AG09309 (cell line): ENCODE data around the gene PWWP3B.
"Not testable (repeated sequence)": the region's sequence is repeated elsewhere in the genome, so short reads cannot be mapped to it uniquely, and the experiment has no call there.

ENCODE experiments used
- DNase-seq: peaks from one replicate; pipeline ENCODE4 v3.0.0-alpha.2; 2010; ENCODE audit warnings: low read depth
- H3K4me3 ChIP-seq: 2 replicates; pipeline ENCODE4 v1.5.1; 2011; ENCODE audit warnings: mild to moderate bottlenecking, low read depth, low read length, moderate library complexity; ENCODE audit not compliant: control insufficient read depth
- TF ChIP-seq, protein P1 (sequence below): IDR thresholded peaks from 2 replicates; pipeline ENCODE4 v1.5.1; 2011; ENCODE audit warnings: mild to moderate bottlenecking, low read depth, low read length, inconsistent platforms; ENCODE audit not compliant: insufficient read depth, control insufficient read depth; ENCODE audit errors: missing control alignments

PWWP3B gene

DNA sequence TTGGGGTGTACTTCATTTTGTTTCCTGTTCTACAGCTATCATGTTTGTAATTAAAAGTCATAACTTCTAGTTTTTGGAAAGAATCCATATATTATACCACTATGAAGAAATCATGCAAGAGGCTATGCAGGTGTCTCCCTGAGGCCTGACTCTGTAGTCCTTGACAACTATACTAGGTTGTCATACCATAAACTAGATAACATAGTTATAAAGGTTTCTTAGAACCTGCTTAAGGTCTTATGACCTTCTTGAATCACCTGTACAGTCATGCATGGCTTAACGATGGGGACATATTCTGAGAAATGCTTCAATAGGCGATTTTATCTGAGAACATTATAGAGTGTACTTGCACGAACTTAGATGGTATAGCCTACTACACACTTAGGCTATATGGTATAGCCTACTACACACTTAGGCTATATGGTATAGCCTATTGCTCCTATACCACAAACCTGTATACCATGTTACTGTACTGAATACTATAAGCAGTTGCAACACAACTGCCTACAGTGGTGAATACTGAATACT, 3.3 kb downstream of the PWWP3B start:
- TF ChIP-seq, protein P1, sequence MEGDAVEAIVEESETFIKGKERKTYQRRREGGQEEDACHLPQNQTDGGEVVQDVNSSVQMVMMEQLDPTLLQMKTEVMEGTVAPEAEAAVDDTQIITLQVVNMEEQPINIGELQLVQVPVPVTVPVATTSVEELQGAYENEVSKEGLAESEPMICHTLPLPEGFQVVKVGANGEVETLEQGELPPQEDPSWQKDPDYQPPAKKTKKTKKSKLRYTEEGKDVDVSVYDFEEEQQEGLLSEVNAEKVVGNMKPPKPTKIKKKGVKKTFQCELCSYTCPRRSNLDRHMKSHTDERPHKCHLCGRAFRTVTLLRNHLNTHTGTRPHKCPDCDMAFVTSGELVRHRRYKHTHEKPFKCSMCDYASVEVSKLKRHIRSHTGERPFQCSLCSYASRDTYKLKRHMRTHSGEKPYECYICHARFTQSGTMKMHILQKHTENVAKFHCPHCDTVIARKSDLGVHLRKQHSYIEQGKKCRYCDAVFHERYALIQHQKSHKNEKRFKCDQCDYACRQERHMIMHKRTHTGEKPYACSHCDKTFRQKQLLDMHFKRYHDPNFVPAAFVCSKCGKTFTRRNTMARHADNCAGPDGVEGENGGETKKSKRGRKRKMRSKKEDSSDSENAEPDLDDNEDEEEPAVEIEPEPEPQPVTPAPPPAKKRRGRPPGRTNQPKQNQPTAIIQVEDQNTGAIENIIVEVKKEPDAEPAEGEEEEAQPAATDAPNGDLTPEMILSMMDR: no peak
- DNase-seq: no peak
- H3K4me3 ChIP-seq: no peak overlapping the region

DNA sequence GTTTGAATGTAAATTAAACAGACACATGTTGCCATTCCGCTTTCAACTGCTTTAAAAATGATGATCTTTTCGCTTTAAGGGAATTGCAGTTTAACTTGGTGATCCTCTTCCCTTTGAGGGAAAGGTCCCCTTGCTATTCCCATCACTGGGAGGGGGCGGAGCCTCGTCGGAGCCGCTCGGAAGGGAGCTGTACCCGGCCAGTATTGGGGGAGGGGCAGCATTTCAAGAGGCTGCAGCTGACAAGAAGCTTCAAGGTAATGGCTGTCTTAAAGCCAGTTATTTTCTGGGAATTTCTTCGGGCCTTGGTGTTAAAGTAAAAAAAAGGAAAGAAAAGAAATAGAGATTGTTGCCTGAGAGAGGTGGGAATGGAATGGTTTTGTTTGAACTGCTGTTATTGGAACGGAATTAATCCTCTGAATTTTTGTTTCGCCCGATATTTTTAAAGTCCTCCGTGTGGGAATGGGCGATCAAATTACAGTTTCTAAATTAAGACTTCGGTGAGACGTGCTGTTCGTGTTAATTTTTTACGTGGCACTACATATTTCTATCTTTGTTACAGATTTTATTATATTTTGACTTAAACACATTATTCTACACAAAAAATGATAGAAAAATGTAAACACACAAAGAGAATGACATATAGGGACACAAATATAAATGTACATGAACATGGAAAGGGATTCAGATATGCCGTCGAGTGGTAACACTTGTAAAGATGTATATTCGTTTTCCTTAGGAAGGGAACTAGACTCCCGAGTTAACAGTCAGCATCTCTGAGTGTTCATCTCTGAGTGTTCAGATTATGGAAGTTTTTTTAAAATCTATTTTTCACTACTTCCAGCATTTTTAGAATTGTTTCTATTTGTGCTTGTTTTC, 9.2 kb downstream of the PWWP3B start:
- DNase-seq: no peak
- TF ChIP-seq, protein P1: no peak
- H3K4me3 ChIP-seq: no peak overlapping the region

DNA sequence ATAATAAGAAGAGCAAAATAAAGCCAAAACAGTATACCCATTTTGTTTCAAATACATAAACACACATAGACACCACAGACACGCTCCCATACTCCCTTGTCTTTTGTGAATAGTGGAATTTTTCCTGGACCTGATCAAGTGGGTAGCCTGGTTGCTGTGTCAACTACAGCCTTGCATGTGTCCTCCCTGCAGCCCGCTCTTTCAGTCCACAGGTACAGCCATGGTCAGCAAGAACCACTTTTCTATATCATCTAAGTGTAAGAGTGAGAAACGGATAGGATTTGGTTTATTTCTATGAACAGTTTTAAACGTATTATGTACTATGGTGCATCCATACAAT, 9.8 kb downstream of the PWWP3B start:
- TF ChIP-seq, protein P1: no peak
- no peak for DNase-seq
- H3K4me3 ChIP-seq: no peak overlapping the region

GRCh38 chrX:106178826-106179225, 10.7 kb downstream of the PWWP3B start:
- no peak for DNase-seq
- TF ChIP-seq, protein P1: no peak
- no peak overlapping the region for H3K4me3 ChIP-seq

GRCh38 chrX:106183685-106184084, 15.6 kb downstream of the PWWP3B start:
- H3K4me3 ChIP-seq, DNase-seq: not testable (repeated sequence)

GRCh38 chrX:106201502-106202178, 33.5 kb downstream of the PWWP3B start:
- TF ChIP-seq, protein P1: no peak
- H3K4me3 ChIP-seq: no peak overlapping the region
- no peak for DNase-seq

- TF ChIP-seq, protein P1: no peak
- H3K4me3 ChIP-seq: no peak overlapping the region
- no peak for DNase-seq
Measured at GRCh38 chrX:106203315-106203714, 35.2 kb downstream of the PWWP3B start.
